OCI-LY7 (cell line): Measurements from ENCODE around the gene PPL. TPM values are rescaled to one million over a fixed set of nuclear protein-coding genes. Genes with fewer than 3 reads are reported as not detected.

Experiments
- BruUV-seq: library from RNA; stranded (reverse); fragments of 400-500 nt; replicated peaks from 2 replicates; lab custom pipeline; 2021; lab: Mats Ljungman, UMichigan
- CTCF ChIA-PET: fragments of 300-600 bp; sonication (Branson Sonifier 250); formaldehyde crosslinking; loops from one replicate; lab custom pipeline; 2022; ENCODE audit warnings: antibody characterized with exemption; ENCODE audit not compliant: unreplicated experiment; lab: Charles Lee
- POLR2A ChIA-PET: fragments of 300-600 bp; sonication (Branson Sonifier 250); formaldehyde crosslinking; loops from one replicate; lab custom pipeline; 2022; ENCODE audit warnings: antibody characterized with exemption; lab: Charles Lee
- DNase-seq: peaks from one replicate; pipeline ENCODE4 v3.0.0-alpha.2; 2015; ENCODE audit warnings: low spot score
- H2AFZ ChIP-seq: fragments of 200-600 bp; sonication (generic), shearing (Covaris generic); 2 replicates; pipeline ENCODE4 v1.6.1; 2014; ENCODE audit warnings: mild to moderate bottlenecking, antibody characterized with exemption, low read length, moderate library complexity
- H3K27ac ChIP-seq: fragments of 200-600 bp; sonication (generic); 2 replicates; pipeline ENCODE4 v1.5.1; 2014; ENCODE audit warnings: mixed run types, low read depth, mild to moderate bottlenecking, moderate library complexity, low read length, inconsistent platforms; ENCODE audit not compliant: poor library complexity, severe bottlenecking
- H3K36me3 ChIP-seq: fragments of 200-600 bp; sonication (generic); 2 replicates; pipeline ENCODE4 v1.6.1; 2014; ENCODE audit warnings: mild to moderate bottlenecking, antibody characterized with exemption, low read length, moderate library complexity, mixed read lengths; ENCODE audit not compliant: insufficient read depth
- H3K4me1 ChIP-seq: fragments of 200-600 bp; sonication (generic); 2 replicates; pipeline ENCODE4 v1.5.1; 2014; ENCODE audit warnings: mild to moderate bottlenecking, low read length; ENCODE audit not compliant: insufficient read depth, poor library complexity, severe bottlenecking
- H3K4me2 ChIP-seq: fragments of 200-600 bp; sonication (generic); 2 replicates; pipeline ENCODE4 v1.6.1; 2014; ENCODE audit warnings: mild to moderate bottlenecking, low read length
- H3K4me3 ChIP-seq: fragments of 200-600 bp; sonication (generic); 2 replicates; pipeline ENCODE4 v1.5.1; 2014; ENCODE audit warnings: mild to moderate bottlenecking, low read depth, low read length; ENCODE audit not compliant: poor library complexity, severe bottlenecking
- H3K79me2 ChIP-seq: fragments of 200-600 bp; sonication (generic); 2 replicates; pipeline ENCODE4 v1.6.1; 2016; ENCODE audit warnings: low read depth, mild to moderate bottlenecking, low read length, moderate library complexity, mixed read lengths; ENCODE audit not compliant: insufficient read depth
- H3K9me2 ChIP-seq: fragments of 200-600 bp; sonication (generic); 2 replicates; pipeline ENCODE4 v1.6.1; 2016; ENCODE audit warnings: mild to moderate bottlenecking, low read length, mixed read lengths; ENCODE audit not compliant: insufficient read depth
- H3K9me3 ChIP-seq: fragments of 200-600 bp; sonication (generic); 2 replicates; pipeline ENCODE4 v1.6.1; 2014; ENCODE audit warnings: mild to moderate bottlenecking, mixed run types, low read length, mixed read lengths
- H4K20me1 ChIP-seq: fragments of 200-600 bp; sonication (generic); 2 replicates; pipeline ENCODE4 v1.6.1; 2014; ENCODE audit warnings: mild to moderate bottlenecking, antibody characterized with exemption, low read length, moderate library complexity, mixed read lengths; ENCODE audit not compliant: insufficient read depth
- CTCF ChIP-seq: fragments of 200-600 bp; sonication (generic); conservative IDR thresholded peaks from 2 replicates; pipeline ENCODE4 v1.5.1; 2014; ENCODE audit warnings: mild to moderate bottlenecking, antibody characterized with exemption, low read length, moderate library complexity, mixed read lengths
- EZH2phosphoT487 ChIP-seq: fragments of 200-600 bp; sonication (generic); IDR thresholded peaks from 2 replicates; pipeline ENCODE4 v1.6.1; 2018; ENCODE audit warnings: low read depth, borderline replicate concordance, mild to moderate bottlenecking, mixed run types, antibody characterized with exemption, low read length, moderate library complexity, mixed read lengths
- intact Hi-C: fragments of 100-400 bp; cut with micrococcal nuclease; formaldehyde crosslinking; loops from one replicate; pipeline ENCODE4 v1.10.0; 2022; ENCODE audit not compliant: unreplicated experiment
- total RNA-seq, 2 experiments: library from RNA; depleted of rRNA in 1 of 2; stranded (reverse); fragments of >200 nt in 1 of 2; shearing (Covaris generic) in 1 of 2; gene quantifications; 2 replicates each; pipeline ENCODE4 v1.2.3, GENCODE V29; 2014 to 2022

Gene PPL
- total RNA-seq, 2 experiments from 2014 or later = not detected

DNA sequence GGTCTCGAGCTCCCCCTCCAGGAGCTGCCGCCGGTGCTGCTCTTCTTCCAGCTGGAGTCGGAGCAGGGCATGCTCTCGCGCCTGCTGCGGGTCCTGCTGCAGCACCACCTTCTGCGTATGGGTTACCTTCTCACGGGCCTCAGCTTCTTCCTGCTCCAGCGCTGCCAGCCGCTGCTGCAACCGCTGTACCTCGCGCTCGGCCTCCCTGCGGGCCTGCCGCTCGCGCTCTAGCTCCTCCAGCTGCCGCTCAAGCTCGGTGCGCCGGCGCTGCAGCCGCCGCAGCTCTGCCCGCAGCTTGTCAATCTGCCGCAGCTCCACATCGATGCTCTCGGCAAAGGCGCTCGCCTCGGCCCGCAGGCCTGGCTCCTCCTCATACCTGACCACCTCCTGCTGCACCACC lies 52.7 kb downstream of the PPL start:
- H3K79me2 ChIP-seq = no peaks in the 10 kb centered on the region
- no peaks in the 10 kb centered on the region for H3K9me3 ChIP-seq
- DNase-seq = no peak
- intact Hi-C loops = no loop called here
- H3K9me2 ChIP-seq = no peaks in the 10 kb centered on the region
- no peaks in the 10 kb centered on the region for H4K20me1 ChIP-seq
- no TSS peak for BruUV-seq
- ChIA-PET POLR2A (no interaction called here), CTCF (interaction anchor here (0.6 kb wide), 1 partner anchor 53 kb away, joined by 4 read pairs; no protein-coding TSS in a partner anchor)
- H3K4me3 ChIP-seq = no peak overlapping the region
- H3K36me3 ChIP-seq = peaks cover 60% of the 10 kb centered on the region
- no peaks in the 10 kb centered on the region for H3K4me1 ChIP-seq
- no peak overlapping the region for H3K4me2 ChIP-seq
- no peak overlapping the region for H3K27ac ChIP-seq
- TF ChIP-seq EZH2phosphoT487 (no peak), CTCF (no peak)
- no peak overlapping the region for H2AFZ ChIP-seq

DNA sequence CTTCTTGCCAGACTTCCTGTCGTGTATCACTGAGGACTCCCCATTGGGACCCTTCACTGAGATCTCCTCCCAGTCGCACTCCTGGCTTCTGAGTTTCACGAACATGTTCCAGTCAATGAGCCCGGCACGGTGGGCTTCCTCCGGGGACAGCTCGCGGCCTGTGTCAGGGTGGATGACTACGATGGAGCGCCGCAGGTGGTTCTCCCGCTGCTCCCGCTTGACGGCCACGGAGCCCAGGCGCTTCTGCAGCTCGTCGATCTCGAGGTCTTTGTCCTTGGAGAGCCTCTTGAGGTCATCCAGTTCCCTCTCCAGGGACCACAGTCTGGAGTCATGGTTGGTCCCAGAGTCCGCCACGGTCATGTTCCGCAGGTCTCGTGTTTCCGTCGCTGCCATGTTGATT lies 53.4 kb downstream of the PPL start:
- Histone ChIP-seq H3K9me2 (no peaks in the 10 kb centered on the region), H2AFZ (no peak overlapping the region), H3K27ac (no peak overlapping the region), H3K36me3 (peaks cover 67% of the 10 kb centered on the region), H3K4me1 (no peaks in the 10 kb centered on the region), H3K4me2 (no peak overlapping the region), H4K20me1 (no peaks in the 10 kb centered on the region), H3K79me2 (no peaks in the 10 kb centered on the region), H3K9me3 (no peaks in the 10 kb centered on the region), H3K4me3 (no peak overlapping the region)
- no TSS peak for BruUV-seq
- POLR2A ChIA-PET = no interaction called here
- TF ChIP-seq CTCF (no peak), EZH2phosphoT487 (no peak)
- CTCF ChIA-PET = no interaction called here
- DNase-seq = no peak
- intact Hi-C loops = no loop called here

GRCh38 chr16:4882633-4883285 lies 54.2 kb downstream of the PPL start:
- Histone ChIP-seq H2AFZ (no peak overlapping the region), H3K4me1 (no peaks in the 10 kb centered on the region), H3K4me2 (no peak overlapping the region), H4K20me1 (no peaks in the 10 kb centered on the region), H3K9me2 (no peaks in the 10 kb centered on the region), H3K36me3 (peaks cover 74% of the 10 kb centered on the region), H3K79me2 (no peaks in the 10 kb centered on the region), H3K9me3 (no peaks in the 10 kb centered on the region), H3K27ac (no peak overlapping the region), H3K4me3 (no peak overlapping the region)
- intact Hi-C loops = no loop called here
- ChIA-PET POLR2A (no interaction called here), CTCF (no interaction called here)
- no peak for TF ChIP-seq EZH2phosphoT487
- TF ChIP-seq CTCF = no peak
- BruUV-seq = no TSS peak
- no peak for DNase-seq
